Heart left ventricle (tissue), 13 donors: ENCODE results near the gene SOX18.

Experiments used
- POLR2A ChIP-seq, 2 donors: fragments of 450-650 bp; IDR thresholded peaks; one replicate each; pipeline ENCODE4 v1.6.1; 2017; ENCODE audit warnings: antibody characterized with exemption in 2 of 2, mild to moderate bottlenecking in 2 of 2, moderate library complexity in 2 of 2
- TF ChIP-seq, protein P1 (sequence below), 12 donors: fragments of 200-600 bp; sonication (generic) in 4 of 12; IDR thresholded peaks; one replicate each; pipeline versions ENCODE4 v1.5.0 to v1.8.0; 2018 to 2022; ENCODE audit warnings: antibody characterized with exemption in 12 of 12, mild to moderate bottlenecking in 5 of 12
- donor health status: ischemic (EF 13 %, LVEDD 7.1; RV severe dilation, severe dysfunction).
- donor health status: DM: no; HTN: yes; CAD: no.
- donor health status: DM: no; HTN: no; CAD: no.
- donor health status: ischemic (EF 25% LVEDD 6.9; RV normal size, moderate dysfunction).
- donor health status: ischemic (EF 25% LVEDD 5.7; RV mildly dilated, moderate dysfunction).
- donor health status: ischemic (EF 35%, LVEDD 5.7; RV mildly dilated, moderate dysfunction).
- donor health status: nonischemic (EF 11% LVEDD 7.7; RV severe dilation, severe dysfunction).
- donor health status: DM: yes; HTN: yes; CAD: no.
- donor health status: PGD.
- donor health status: ischemic (EF 29% LVEDD 5.4; RV normal size, mild dysfunction).
- donor health status: nonischemic (EF 23%, LVEDD 6.1; RV moderate dilation, normal function).

DNA sequence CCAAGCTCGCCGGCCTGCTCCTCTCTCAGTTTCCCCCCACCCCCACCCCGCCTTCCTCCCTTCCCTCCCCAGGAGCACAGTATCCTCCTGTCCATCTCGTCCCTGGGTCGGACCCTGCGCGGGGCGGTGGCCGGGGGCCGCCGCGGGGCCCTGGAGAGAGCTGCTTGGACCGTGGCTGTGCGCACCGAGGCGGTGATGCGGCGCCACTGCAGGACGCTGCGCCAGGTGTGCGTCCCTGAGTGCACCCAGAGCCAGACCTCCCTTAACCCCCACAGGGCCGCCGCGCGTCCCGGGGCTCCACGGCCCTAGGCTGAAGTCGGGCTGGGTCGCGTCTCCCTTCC lies 11.2 kb downstream of the SOX18 start:
- TF ChIP-seq, protein P1, sequence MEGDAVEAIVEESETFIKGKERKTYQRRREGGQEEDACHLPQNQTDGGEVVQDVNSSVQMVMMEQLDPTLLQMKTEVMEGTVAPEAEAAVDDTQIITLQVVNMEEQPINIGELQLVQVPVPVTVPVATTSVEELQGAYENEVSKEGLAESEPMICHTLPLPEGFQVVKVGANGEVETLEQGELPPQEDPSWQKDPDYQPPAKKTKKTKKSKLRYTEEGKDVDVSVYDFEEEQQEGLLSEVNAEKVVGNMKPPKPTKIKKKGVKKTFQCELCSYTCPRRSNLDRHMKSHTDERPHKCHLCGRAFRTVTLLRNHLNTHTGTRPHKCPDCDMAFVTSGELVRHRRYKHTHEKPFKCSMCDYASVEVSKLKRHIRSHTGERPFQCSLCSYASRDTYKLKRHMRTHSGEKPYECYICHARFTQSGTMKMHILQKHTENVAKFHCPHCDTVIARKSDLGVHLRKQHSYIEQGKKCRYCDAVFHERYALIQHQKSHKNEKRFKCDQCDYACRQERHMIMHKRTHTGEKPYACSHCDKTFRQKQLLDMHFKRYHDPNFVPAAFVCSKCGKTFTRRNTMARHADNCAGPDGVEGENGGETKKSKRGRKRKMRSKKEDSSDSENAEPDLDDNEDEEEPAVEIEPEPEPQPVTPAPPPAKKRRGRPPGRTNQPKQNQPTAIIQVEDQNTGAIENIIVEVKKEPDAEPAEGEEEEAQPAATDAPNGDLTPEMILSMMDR (IDR thresholded peaks at IDR 0.05), result no peak
- TF ChIP-seq POLR2A (IDR thresholded peaks at IDR 0.05), result no peak
